HG03039 (cell line): ENCODE measurements around the gene BCL3.
"Not testable (repeated sequence)": the region's sequence is repeated elsewhere in the genome, so short reads cannot be mapped to it uniquely, and the experiment has no call there.

Experiments used
- ATAC-seq: cut with Tn5 transposase; IDR thresholded peaks from one replicate; pipeline ENCODE4 v1.9.1; 2021; ENCODE audit warnings: mild to moderate bottlenecking, moderate library complexity; ENCODE audit not compliant: unreplicated experiment

The BCL3 gene

DNA sequence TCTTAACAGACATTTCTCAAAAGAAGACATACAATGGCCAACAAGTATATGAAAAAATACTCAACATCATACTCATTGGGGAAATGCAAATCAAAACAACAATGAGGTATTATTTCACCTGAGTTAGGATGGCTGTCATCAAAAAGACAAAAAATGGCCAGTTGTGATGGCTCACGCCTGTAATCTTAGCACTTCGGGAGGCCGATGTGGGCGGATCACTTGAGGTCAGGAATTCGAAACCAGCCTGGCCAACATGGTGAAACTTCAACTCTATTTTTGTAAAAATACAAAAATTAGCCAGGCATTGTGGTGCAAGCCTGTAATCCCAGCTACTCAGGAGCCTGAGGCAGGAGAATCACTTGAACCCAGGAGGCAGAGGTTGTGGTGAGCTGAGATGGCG, 27.6 kb upstream of the BCL3 start:
- no peak for ATAC-seq

- ATAC-seq: not testable (repeated sequence)
These were observed 27.1 kb upstream of the BCL3 start for GRCh38 chr19:44721369-44721768.

DNA sequence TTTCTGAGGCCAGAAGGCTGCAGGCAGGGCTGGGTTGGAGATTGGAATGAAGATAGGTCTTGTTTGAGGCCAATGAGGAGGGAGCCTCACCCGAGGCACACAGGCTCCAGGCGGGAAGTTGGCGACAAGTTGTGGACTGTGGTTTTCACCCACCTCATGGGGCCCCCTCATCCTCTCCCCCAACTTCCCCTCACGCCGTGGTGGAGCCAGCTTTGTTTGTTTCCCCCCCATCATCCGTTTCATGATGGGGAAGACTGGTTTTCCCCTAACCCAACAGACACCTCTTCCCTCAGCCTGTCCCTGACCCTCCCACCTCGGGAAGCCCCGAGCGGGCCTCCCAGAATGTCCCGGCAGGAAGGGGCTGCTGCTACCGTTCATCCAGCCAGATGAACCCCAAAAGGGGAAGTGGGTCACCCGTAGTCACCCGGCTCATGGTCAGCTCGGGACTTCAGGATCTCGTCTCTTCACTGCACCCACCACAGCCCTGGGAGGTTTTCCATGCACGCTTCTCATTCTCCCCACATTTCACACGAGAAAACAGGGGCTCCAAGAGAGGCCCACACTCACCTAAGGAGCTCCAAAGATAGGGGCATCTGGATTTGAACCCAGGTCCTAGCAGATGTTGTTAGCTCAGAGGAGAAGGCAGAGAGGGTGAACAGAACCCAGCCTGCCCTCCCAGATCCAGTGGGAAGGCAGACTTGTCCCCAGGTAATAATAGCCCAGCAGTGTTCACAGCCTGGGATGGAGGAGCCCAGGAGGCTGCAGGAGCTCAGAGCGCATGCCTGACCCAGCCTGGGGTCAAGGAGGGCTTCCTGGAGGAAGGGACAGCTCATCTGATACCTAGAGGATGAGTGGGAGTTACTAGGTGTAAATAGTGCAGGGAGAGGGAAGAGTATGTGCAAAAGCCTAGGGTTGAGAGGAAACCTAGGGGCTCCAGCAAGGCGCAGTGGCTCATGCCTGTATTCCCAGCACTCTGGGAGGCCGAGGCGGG, 26.1 kb upstream of the BCL3 start:
- no peak for ATAC-seq

GRCh38 chr19:44723299-44723951, 25.1 kb upstream of the BCL3 start:
- no peak for ATAC-seq

- no peak for ATAC-seq
These were observed 24.6 kb upstream of the BCL3 start for GRCh38 chr19:44723952-44724319.

- no peak for ATAC-seq
These were observed 23.3 kb upstream of the BCL3 start for GRCh38 chr19:44725251-44725650.

- ATAC-seq: no peak
These were observed 22.8 kb upstream of the BCL3 start for GRCh38 chr19:44725684-44726083.

DNA sequence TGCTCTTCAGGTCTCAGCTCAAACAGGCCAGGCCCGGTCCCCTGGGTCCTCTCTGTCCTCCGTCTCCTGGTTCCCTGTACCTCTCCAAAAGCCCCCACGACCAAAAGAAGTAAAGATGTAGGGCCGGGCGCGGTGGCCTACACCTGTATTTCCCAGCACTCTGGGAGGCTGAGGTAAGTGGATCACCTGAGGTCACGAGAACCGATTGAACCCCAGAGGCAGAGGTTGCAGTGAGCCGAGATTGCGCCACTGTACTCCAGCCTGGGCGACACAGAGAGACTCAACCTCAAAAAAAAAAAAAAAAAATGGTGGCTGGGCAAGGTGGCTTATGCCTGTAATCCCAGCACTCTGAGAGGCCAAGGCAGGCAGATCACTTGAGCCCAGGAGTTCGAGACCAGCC, 22.0 kb upstream of the BCL3 start:
- ATAC-seq: no peak

DNA sequence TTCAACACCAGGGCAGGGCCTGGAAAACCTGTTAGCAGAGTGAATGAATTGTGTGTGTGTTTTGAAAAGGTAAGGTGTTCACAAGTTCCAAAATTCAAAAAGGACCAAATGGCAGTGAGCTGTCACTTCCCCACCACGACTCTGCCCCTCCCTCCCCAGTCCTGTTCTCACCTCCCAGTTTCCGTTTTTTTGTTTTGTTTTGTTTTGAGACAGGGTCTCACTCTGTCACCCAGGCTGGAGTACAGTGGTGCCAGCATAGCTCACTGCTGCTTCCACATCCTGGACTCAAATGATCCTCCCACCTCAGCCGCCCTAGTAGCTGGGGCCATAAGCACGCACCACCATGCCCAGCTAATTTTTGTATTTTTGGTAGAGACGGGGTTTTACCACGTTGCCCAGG, 20.3 kb upstream of the BCL3 start:
- ATAC-seq: no peak

- no peak for ATAC-seq
These were observed 18.9 kb upstream of the BCL3 start for GRCh38 chr19:44729516-44730033.

GRCh38 chr19:44731081-44731480, 17.4 kb upstream of the BCL3 start:
- ATAC-seq: no peak

DNA sequence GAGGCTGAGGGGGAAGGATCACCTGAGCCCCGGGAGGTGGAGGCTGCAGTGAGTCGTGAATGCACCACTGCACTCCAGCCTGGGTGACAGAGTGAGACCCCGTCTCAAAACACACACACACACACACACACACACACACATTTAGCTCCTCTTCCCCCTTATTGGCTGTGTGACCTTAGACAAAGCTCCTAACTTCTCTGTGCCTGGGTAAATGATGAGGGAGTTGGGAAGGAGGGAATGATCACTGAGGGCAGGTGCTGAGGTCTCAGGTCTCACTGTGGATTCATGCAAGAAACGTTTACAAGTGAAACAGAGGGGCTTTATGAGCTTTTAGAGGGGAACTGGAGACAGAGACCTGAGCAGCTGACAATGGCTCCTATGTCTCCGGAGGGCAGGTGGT, 16.9 kb upstream of the BCL3 start:
- no peak for ATAC-seq

DNA sequence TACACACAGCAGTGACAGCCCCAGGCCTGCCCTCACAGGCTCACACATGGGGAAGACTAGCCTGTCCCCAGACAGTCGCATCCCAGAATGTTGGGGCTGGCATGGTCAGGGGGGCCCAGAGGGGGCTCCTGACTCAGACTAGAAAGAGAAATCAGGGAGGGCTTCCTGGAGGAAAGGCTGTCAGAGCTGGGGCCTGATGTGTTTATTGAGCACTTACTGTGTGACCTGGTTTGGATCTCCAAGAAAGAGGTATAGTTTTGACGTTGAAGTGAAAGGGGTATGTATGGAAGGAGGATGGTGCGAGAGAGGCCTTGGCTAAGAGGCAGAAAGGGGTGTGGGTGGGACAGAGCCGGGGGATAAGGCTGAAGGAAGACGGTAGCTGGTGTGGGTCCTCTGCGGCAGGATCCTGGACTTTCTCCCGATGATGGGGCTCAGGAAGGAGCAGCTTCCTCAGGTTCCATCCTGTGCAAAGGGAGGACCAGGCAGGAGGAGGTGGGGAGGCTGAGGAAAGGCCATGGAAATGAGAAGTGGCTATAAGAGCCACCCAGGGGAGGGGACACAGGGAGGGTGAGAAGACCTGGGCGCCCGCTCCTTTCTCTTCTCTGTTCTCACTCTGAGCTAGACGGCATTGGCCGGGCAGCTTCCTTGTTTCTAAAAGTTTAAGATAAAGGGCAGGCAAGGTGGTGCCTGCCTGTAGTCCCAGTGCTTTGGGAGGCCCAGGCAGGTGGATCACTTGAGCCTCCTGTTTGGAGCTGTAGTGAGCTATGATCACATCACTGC, 16.1 kb upstream of the BCL3 start:
- ATAC-seq: no peak

DNA sequence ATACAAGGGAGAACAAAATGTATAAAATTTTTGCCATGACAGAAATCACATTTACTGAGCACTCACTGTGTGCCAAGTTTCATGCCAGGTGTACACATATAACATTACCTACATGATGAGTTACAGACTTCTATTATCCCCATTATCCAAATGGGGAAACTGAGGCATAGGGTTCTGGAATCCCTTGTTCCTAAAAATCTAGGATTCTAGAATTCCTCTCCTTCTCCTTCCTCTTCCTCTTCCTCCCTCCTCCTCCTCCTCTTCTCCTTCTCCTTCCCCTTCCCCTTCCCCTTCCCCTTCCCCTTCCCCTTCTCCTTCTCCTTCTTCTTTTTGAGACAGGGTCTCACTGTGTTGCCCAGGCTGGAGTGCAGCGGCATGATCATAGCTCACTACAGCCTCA, 14.2 kb upstream of the BCL3 start:
- no peak for ATAC-seq

DNA sequence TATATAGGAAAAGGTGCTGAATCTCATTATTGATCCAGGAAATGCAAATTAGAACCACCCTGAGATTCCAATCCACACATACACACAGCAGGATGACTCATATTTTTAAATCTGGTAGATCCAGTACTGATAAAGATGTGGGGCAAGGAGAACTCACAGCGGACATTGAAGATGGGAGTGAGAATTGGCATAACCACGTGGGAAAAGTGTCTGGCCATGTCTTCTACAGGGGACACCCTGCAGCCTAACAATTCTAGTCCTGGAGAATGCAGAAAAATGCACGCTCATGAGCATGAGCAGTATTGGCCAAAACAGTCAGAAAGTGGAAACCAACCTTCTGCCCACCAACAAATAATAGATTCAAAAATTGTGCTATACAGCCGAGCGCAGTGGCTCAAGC, 13.5 kb upstream of the BCL3 start:
- no peak for ATAC-seq

GRCh38 chr19:44737238-44738071, 11.1 kb upstream of the BCL3 start:
- no peak for ATAC-seq

- no peak for ATAC-seq
These were observed 10.4 kb upstream of the BCL3 start for GRCh38 chr19:44738136-44738535.

DNA sequence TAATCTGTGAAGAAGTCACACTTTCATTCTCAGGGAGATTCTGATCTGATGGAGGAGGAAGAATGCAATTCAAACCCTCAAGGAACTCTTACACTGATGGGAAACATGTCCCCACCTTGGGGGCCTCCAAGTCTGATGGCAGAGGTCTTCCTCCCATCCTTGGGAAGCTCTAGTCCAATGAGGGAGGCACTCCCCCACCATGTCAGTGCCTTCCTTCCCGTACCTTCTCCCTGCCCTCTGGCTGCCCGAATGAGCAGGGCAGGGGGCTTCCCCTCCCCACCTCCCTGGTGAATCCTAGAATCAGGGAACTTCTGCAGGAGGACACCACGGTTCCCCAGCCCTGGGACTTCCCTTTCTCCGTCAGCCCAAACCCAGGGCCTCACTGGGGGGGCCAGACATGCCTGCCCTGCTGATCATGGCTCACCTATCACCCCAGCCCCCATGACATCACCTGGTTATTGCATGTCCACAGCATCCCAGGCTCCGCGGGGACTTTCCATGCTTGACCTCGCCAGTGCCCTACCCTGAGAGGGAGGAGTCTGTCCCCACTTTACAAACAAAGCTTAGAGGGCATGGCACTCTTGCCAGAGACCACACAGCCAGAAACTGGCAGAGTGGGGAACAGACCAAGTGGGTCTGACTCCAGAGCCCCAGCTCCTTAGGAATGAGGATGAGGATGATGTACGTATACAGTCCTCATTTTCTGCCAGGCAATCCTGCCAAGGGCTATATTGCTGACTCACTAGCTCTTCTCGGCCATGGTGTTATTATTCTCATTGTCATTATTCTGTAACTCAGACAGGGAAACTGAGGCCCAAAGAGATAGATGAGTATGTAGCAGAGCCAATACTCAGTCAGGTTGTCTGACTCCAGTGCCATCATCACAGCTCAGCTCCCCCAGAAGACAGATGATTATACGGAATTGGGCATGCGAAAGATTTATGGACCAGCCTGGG, 9.6 kb upstream of the BCL3 start:
- ATAC-seq: no peak

- ATAC-seq: no peak
These were observed 8.1 kb upstream of the BCL3 start for GRCh38 chr19:44740351-44740824.
